ENCODE measurements around the gene CYP19A1. TPM values are rescaled to one million over a fixed set of nuclear protein-coding genes. Genes with fewer than 3 reads are reported as not detected.

Gene CYP19A1
- total and polyA plus RNA-seq, 2 of the 8 experiments (the other 6 are each of a cell fraction or from before 2014, with no cell fraction given) = not detected

GRCh38 chr15:51346136-51346535, 7.7 kb upstream of the CYP19A1 start (continued):
- no peak for TF ChIP-seq CHD7 (IDR thresholded peaks at IDR 0.05; ENCODE audit: insufficient replicate concordance, low read length)
